GM19452 (cell line): ENCODE results near the gene CCL21.
"Not testable (repeated sequence)": the region's sequence is repeated elsewhere in the genome, so short reads cannot be mapped to it uniquely, and the experiment has no call there.

ENCODE experiments used
- ATAC-seq: cut with Tn5 transposase; IDR thresholded peaks from one replicate; pipeline ENCODE4 v1.9.1; 2021; ENCODE audit not compliant: unreplicated experiment

The CCL21 gene, protein sequence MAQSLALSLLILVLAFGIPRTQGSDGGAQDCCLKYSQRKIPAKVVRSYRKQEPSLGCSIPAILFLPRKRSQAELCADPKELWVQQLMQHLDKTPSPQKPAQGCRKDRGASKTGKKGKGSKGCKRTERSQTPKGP

DNA sequence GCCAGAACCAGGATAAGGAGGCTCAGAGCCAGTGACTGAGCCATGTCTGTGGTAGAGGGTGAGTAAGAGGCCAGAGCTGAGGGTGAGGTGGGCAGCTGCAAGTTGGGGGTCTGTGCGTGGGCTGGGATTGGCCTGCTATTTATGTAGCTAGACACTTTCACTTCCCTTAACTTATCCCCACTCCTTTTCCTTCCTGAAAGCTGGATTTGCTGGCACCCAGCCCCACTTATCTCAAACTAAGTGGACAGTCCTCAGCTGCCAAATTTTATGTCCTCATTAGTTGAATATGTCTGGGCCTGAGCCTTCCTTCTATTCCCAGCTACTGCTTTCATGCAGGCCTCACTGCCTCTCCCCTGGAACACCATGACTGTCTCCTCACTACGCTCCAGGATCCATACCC, at the start of gene CCL21:
TSS of gene CCL21 (minus strand) at position 114 of the 400 bp plus-strand sequence. CDS start at position 44, 70 bp downstream.
- ATAC-seq = no peak

DNA sequence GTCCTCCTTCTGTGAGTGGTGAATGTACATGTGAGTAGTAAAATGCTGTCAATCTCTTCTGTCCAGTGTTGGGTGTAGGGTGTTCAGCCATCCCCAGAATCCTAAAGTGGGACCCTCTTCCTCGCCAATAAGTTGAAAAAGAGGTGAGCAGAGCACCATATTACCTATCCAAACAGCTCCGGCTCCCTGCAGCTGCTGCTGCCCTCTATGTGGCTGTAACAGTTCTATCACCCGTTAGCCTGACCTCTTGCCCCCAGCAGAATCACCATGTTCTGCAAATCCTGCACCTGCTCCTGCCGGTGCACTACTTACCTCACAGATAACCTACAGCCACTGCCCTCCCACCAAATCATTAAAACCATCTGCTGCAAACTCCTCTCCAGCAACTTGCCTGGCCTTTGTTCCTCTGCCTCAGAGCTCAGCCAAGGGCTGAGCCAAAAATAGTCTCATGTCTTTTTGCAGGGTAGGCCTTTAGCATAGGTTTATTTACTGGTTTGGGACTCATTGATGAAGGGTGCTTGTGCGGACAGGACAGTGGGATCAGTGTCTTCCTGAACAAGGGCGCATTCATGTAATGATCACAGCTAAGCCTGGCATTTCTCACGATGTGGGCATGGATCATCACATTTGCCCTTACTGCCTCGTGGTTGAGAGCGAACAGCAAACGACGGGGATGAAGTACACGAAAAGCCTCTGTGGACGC, 49.6 kb upstream of the CCL21 start:
- no peak for ATAC-seq

DNA sequence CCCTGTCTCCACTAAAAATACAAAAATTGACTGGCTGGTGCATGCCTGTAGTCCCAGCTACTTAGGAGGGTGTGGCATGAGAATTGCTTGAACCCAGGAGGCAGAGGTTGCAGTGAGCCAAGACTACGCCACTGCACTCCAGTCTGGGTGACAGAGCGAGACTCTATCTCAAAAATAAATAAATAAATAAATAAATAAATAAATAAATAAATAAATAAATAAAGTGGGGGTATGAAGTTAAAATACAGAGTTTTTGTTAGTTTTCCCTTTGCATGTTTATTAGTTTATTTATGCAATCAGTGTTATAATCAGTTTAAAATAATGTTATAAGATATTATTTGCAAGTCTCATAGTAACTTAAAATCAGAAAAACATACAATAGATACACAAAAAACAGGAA, 40.4 kb upstream of the CCL21 start:
- ATAC-seq = not testable (repeated sequence)

DNA sequence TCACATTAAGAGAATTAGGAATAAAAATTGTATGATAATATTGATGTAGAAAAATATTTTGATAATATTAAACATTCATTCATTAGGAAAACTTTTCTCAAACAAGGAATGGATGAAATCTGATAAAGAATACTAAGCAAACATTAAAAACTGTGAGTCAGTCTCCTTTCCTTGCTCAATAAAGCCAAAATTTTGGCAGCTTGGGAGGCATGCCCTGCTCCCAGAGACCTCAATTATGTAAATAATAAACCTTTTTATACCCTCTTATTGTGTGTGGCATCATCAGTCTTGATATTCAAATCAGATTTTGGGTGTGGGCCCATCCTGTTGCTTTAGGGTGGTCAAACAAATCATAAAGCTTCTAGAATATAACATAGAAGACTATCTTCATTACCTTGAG, 36.6 kb upstream of the CCL21 start:
- ATAC-seq = no peak

DNA sequence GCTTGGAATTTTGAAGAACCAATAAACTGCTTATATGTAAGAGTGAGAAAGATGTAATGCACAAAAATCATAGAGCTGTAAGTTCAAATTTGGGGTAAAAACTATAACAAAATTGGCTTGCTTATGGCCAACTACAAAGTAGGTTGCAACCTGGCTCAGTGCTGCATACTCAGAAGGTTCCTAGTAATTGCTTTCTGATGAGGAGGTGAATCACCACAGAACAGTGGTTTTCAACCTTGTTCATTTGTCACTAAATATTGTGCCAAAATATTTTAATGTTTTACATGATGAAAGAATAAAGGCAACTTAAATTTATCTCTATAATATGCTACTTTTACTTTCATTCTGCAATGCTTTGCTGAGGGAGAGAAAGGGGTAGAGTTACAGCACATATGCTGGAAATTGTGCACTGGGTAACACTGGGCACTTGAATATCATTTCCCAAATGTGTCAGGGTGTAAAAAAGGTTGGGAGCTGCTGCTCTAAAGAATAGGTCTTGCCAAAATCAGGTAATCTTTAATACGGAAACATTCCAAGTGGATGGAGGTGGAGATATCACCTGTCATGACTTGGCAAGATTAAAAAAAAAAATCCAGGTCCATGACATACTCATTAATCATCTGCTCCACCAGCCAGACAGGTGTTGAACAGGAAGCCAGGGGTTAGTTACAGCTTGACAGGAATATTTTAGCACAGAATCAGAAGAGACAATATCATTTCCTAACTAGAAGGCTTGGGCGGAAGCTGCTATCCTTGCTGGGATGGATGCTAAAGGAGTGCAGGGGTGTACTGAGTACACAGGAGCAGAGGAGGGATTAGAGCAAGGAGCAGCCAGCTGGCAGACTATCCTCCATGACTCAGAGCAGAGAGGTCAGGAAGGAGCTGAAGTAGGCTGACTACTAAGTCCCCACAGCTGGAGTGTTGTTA, 34.6 kb upstream of the CCL21 start:
- ATAC-seq = no peak

DNA sequence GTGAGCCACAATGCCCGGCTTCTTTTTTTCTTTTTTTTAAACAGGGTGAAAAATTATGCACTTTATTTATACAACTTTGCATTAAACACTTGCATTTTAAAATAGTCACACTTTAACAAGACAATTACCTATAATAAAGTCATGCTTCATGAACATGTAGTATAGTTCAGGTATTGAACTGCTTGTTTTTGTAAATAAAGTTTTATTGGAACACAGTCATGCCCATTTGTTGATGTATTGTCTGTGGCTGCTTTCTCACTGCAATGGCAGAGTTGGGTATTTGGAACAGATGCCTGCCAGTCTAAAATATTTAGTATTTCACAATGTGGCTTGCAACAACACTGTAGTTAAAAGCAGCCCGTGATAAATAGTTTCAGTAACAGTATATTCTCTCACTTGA, 32.8 kb upstream of the CCL21 start:
- no peak for ATAC-seq

DNA sequence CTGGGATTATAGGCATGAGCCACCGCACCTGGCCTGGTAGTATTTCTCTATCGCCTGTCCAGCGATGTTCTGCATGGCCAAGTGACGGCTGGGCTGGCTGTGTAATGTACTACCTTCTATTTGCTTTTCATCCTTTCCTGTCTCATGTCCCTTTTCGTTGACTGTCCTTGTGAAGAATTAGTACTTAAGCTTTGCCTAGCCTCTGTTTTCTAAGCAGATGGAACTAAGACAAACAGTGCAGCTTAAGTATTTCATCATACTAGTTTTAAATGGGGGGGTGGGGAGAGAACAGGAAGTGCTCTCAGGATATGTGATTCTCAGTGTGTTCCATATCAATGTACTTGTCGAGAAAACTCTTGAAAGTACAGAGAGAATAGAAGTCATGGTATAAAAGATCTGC, 31.7 kb upstream of the CCL21 start:
- ATAC-seq = no peak

DNA sequence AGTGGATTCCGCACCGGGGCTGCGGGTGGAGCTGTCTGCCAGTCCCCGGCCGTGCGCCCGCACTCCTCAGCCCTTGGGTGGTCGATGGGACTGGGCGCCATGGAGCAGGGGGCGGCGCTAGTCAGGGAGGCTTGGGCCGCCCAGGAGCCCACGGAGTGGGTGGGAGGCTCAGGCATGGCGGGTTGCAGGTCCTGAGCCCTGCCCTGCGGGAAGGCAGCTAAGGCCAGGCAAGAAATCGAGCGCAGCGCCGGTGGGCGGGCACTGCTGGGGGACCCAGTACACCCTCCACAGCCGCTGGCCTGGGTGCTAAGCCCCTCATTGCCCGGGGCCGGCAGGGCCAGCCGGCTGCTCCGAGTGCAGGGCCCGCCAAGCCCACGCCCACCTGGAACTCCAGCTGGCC, 30.2 kb upstream of the CCL21 start:
- not testable (repeated sequence) for ATAC-seq

DNA sequence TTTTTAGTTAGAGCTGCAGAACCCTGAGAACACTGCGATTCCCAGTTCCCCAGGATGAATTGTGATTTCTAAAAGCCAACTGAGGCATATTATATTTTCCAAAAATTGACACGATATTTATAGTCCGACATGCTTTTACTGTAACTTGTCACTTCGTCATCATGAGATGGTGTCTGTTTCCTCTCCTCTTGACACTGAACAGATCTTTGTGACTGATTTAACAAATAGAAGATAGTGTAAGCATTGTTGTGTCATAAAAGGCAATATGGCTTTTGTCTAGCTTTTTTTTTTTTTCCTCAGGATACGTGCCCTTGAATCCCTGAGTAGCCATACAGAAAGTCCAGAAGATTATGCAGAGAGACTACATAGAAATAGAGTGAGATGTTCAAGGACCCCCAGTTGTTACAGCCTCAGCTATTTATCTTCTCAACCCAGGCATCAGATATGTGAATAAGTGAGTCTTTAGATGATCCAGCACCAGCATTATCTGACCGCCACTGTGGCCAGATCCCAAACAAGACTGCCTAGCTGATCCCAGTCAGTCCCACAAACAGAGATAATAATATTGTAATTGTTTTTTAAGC, 27.8 kb upstream of the CCL21 start:
- ATAC-seq = no peak

DNA sequence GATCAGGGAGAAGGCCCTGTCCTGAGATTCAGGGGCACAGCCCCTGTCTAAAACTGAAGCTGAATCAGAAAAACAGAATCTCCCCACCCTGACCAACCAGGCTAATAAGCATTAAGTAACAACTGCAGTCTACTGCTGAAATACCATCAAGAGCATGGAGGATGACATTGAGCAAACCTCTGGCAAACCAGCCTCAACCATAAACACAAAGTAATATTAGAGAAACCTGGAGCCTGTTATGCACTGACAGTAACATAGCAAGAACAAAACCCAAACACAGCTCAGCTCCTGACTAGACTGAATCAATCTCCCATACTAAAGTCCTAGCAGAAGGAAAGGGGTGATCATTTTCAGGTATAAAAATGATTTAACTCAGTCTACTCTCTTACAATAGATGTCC, 24.8 kb upstream of the CCL21 start:
- ATAC-seq = no peak

DNA sequence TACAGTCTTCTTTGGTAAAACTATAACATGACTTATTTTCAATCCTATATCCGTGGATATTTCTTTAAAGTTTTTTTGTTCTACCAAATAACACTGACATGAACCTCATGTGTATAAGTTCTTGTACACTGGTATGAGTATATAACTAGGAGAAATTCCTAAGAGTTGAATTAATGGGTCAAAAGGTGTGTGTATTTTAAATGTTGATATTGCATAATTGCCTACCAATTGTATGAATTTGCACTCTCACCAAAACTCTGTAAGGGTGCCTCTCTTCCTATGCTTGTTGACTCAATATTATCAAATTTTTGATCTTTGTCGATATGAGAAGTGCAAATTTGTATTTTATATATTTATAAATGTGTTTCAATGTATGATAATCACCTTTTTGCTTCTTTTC, 22.9 kb upstream of the CCL21 start:
- no peak for ATAC-seq

DNA sequence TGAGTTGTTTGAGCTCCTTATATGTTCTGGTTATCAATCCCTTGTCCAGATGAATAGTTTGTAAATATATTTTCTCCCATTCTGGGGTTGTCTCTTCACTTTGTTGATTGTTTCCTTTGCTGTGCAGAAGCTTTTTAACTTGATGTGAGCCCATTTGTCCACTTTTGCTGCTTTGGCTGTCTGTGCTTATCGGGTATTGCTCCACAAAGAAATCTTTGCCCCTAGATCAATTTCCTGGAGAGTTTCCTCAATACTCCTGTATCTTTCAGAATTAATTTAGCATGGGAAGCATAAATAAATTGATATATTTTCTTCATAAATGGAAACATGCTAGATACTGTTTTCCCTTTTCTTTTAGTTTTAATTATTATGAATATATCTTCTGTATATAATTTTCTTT, 22.5 kb upstream of the CCL21 start:
- no peak for ATAC-seq

DNA sequence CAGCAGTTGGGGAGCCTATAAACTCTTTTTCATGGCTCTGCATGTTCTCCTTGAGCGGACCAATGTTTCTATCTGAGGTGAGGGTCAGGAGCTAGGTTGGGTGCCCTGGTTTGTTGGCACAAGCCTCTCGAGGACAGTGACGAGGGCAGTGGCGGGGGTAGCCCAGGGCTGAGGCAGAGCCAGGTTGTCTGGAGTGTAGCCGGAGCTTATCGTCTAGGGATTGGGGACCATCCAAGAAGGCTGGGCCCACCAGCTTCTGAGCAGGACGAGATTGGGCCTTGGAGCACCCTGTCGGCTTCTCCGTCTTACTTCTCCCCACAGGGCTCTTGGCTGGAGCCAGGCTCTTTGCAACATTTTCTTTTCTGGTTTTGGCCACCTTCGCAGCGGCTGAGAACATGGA, 13.2 kb upstream of the CCL21 start:
- no peak for ATAC-seq

DNA sequence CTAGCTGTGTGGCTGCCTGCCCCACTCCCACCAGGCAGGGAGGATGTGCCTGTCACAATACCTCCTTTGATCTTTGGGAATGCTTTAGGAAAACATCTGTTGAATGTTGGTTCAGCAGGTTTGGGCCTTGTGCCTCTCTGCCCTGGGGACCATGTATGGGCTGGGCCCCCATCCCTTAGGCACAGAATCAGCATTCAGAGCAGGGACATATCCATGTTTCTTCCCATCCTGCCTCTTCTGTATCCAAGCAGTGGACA, 9.8 kb upstream of the CCL21 start:
- not testable (repeated sequence) for ATAC-seq

DNA sequence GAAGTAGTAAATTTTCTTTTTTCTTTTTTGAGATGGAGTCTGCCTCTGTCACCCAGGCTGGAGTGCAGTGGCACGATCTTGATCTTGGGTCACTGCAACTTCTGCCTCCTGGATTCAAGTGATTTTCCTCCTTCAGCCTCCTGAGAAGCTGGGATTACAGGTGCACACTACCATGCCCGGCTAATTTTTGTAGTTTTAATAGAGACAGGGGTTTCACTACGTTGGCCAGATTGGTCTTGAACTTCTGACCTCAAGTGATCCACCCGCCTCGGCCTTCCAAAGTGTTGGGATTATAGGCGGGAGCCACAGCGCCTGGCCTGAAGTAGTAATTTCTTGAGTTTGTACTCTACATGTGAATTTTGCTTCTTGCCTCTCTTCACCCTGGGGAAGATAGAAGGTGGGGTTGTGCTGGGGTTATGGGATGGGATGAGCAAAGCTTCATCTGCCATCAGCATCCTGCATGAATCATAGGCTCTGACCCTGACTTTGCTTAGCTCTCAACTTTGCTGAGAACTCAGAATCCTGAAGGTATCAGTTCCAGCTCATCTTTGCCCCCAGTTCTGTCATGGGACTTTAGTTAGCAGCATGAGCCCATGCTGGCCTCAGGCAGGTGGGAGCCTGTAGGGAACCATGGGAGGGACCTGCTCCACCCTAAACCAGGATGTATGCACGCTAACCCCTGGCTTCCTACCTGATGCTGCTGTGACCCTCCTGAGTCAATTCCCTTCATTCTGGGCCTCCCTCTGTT, 9.3 kb upstream of the CCL21 start:
- ATAC-seq = no peak

DNA sequence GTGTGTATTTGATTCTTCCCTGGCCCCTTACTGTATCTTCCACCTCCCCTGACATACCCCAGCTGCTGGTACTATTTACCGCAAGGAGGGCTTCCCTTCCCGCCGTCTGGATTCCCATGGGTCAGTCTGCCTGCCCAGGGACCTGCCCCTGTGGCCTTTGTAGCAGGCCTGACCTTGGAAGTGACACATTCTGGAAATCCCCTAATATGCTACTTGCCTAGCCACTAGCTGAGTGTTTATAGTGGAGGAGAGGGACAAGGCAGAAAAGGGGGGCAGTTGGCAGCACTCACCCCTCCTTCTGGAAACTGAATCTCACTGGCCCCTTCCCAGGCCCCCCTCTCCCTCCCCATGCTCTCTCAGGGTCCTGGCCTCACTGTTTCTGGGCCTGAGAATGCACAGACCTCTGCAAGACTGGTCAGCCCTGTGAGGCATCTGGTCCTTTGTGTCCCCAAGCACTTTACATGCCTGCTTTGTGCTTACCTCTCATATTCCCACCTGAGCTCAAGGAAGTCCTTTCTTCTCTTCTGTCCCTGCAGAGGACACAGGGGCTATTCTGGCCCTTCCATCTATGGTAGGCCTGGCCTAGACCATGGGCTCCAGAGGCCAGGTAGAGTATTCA, 8.2 kb upstream of the CCL21 start:
- no peak for ATAC-seq

DNA sequence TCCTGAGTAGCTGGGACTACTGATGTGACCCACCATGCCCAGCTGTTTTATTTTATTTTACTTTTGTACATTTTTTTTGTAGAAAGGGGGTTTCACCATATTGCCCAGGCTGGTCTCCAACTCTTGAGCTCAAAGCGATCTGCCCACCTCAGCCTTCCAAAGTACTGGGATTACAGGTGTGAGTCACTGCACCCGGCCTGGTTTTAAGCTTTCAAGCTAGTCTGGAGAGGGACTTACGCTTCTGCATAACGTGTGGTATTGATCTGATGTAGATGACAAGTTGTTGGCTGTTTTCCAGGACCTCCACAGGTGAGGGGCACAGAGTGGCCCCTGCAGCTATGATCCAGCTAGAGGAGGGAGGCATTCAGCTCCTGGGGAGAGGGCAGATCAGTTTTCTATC, 6.8 kb upstream of the CCL21 start:
- no peak for ATAC-seq

DNA sequence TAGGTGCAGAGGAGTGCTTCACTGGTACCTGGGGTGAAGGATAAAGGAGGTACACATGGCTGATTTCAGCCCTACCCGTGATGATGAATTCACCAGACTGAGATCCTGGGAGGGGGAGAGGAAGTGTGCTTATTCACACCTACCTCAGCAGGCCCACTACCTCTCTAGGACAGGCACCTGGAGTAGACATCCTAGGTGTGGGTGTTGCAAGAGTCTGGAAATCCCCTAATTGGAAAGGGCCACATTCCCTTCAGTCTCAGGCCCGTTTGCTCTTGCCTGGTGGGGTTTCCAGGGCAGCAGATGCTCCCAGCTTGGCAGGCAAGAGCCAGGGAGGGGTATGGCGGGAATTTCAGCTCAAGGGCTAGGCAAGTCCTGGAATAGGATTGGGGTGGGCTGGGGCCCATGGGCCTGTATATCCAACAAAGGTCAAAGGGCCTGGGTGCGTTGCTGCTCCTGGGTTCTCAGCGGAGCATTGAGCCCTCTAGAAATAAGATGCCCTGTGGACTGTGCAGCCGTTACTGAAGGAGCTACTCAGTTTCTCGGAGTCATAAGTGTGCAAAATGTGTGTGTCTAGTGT, 5.8 kb upstream of the CCL21 start:
- no peak for ATAC-seq

DNA sequence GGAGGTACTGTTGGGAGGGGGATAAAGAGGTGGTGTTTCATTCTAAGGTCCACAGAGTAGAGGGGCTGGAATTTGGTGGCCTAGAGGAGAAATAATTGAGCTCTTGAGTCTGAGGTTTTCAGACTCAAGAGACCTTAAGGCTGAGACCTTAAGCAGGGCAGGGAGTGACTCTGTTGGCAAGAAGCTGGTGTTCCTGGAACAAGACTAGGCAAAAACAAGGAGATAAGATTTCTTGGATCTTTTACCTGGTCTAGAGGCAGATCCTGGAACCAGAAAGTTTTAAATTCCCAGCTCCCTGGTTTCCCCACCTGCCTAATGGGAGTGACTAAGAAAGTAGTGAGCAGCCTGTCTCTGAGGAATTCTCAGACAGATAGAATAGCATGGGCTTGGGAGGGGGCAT, 4.1 kb upstream of the CCL21 start:
- no peak for ATAC-seq

DNA sequence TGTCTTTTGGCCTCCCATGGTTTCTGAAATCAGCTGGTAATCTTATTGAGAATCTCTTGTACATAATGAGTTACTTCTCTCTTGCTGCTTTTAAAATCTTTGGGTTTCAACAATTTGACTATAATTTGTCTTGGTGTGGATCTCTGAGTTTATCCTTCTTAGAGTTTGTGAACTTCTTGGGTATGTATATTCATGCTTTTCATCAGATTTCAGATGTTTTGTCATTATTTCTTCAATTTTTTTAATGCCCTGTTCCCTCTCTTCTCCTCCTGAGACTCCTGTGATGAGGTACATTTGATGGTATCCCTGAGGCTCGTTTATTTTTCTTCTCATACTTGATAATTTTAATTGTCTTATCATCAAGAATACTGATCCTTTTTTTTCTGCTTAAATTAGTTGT, 2.2 kb upstream of the CCL21 start:
- ATAC-seq = no peak
